ENCODE results near the gene ARHGAP15.

The ARHGAP15 gene

DNA sequence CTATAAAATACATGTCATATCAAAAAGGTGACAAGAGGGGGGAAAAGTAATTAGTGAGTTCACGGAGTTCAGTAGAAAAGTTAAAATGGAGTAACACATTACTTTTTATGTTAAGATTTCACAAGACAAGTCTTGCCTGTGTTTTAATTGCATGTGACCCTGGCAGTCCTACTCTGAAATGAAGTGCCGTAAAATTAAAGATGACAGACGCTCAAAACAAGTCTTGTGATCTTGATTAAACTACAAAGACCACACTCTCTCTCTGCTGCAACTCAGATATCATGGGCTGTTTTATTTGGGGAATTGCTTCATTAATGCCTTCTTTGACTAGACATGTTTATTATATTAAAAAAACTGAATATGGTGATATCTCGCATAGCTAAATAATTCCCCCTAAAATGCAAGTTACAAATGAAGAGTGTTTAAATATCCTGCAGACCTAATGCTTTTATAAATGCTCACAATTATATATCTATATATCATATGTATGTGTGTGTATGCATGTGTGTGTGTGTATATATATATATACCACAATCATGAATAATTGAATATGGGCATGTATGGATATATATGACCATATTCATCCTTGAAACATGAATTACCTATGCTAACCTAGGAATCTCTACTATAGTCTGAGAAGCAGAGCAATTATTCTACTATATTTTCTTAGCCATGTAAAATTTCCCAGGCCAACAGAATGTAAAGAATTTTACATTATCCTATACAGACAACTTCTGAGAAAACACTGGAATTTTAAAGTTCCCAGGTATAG, 647.5 kb downstream of the ARHGAP15 start:
- no peak for DNase-seq (ENCODE audit: low read depth)

DNA sequence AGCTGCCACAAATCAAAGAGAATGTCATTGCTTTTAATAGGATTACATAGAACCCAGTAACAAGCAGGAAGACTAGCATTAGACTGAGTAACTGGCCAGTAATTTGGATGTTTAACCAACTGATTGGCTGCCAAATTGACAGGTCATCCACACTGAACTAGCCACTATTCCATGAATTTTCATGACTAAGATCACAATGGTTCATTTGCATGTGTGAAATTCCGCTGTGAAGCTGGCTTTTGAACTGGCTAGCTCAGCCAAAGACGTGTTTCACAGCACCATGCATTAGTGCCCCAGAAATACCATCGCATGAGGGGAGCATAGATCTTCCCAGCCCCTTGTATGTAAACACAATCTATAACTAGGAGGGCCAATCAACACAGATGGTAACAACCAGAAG, 649.8 kb downstream of the ARHGAP15 start:
- no peak for DNase-seq (ENCODE audit: low read depth)

DNA sequence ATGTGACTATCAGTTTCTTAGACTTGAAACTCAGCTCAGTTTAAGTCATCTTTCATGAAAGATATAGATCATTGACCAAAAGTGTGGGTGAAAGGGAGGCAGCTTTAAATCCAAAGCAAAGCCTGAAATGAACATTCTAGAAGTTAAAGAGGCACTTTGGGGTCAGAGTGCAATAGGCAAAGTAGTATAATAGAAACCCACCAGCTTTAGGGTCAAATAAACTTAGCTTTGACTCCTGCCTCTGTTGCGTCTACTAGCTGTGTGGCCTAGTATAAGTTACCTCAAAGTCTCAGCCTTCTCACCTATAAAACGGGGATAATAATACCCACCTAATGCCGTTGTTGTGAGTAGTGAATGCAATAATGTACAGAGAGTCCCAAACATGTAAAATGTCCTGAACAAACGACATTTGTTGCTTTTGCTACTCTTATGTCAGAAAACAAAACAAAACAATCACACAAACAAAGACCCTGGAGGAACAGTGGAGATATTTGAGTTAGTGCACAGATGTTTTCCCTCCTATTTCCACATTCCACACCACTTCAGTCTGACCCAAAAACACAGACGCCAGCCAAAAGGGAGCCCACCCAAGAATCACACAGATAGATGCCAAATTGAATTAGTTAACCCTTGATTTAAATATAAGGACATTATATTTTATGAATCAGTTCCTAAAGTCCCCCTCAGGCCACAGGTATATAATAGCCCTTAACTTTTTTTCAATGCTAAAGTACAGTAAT, 657.0 kb downstream of the ARHGAP15 start:
- no peak for DNase-seq (ENCODE audit: low read depth)

DNA sequence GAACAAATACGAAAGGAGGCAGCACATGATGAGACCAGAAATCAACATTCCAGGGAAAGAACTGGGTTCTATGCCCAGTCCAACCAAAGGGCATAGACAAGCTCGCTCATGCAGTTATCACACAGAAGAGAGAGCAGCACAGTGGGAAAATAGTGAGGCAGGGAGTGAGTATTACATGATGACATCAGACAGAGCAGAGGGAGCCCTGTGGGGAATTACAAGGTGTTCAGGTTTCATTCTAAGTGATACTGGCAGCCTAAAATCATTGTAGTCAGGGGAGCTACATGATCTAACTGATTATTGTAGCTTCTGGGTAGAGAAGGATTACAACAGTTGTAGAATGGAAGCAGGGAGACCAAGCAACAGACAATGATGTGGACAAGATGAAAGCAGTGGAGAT, 658.5 kb downstream of the ARHGAP15 start:
- DNase-seq (ENCODE audit: low read depth), result no peak

DNA sequence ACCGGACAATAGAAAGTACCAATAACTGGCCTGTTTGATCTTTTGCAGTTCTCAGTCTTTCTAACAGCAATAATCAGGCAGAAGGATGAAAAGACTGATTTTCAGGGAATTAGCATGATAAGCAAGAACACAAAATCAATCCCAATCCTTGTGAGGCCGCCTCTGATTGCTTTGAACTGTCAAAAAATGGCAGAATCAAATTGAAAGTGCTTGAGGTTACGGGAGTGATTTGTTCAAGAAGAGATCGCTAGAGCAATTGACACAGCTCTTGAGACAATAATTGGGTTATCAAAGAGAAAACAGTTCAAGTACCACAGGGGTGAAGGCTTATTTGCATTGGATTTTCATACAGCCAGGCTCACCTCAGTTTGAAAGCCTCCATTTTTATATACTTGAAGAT, 663.4 kb downstream of the ARHGAP15 start:
- DNase-seq (ENCODE audit: low read depth), result no peak

DNA sequence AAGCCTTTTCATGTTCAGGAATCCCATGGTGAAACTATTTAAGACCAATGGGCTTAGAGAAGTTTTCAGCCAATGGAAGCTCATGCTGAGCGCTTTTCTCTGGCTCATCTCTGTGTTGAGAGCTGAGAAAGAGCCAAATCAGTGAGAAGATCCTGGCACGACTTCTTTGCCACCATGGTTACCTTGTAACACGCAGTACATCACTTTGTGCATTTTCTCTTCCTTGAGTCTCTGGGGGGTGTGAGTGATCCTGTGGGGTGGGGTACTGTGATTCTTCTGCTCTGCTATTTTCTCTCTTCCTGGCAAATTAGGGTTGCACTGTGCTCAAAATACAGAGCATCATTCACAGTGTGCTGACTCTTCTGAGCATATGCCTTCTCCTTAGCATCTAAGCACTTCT, 664.2 kb downstream of the ARHGAP15 start:
- DNase-seq (ENCODE audit: low read depth), result no peak

DNA sequence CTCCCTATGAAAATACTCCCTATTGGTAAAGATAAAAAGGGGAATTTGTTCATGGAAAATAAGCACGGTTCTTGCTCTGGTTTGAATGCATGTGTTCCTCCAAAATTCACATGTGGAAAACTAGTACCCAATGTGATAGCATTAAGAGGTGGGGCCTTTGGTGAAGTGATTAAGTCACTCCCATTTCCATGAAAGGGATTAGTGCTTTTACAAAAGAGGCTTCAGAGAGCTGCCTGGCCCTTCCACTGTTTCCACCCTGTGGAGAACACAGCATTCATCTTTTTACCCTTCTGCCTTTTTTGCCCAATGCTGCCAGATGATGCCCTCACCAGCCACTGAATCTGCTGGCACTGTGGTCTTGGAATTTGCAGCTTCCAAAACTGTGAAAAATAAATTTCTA, 666.8 kb downstream of the ARHGAP15 start:
- DNase-seq (ENCODE audit: low read depth), result no peak

DNA sequence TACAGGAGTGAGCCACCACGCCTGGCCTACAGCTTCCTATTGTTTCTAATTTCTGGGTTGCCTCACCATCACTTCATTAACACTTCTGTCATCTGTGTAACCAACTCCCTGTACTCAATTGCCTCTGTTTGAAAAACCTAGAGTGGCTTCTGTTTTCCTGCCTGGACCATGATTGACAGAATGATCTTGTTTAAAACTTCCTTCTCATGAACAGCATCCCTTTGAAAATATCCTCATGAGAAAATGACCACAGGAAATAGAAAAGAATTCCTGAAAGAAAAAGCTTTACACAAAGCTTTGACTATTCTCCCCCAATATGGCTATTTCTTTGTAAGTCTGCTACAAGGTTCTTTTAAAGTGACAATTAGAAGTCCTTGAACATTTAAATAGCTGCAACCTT, 672.3 kb downstream of the ARHGAP15 start:
- no peak for DNase-seq (ENCODE audit: low read depth)

DNA sequence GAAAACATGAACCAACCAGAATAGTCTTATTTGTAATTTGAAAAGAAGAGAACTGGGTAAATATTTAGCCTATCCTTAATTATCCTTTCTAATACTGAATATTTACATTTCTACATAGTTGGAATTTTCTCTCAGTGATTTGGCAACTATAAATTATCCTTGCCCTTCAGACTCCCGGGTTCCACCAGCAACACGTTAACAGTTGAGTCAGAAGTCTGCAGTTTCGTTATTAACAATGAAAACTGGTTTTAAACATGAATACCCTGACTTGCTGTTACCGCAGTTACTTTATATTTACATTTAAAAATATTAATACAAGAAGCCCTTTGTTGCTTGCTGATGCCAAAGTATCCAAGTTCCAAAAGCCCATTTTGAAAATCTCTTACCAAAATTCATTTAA, 673.0 kb downstream of the ARHGAP15 start:
- no peak for DNase-seq (ENCODE audit: low read depth)

DNA sequence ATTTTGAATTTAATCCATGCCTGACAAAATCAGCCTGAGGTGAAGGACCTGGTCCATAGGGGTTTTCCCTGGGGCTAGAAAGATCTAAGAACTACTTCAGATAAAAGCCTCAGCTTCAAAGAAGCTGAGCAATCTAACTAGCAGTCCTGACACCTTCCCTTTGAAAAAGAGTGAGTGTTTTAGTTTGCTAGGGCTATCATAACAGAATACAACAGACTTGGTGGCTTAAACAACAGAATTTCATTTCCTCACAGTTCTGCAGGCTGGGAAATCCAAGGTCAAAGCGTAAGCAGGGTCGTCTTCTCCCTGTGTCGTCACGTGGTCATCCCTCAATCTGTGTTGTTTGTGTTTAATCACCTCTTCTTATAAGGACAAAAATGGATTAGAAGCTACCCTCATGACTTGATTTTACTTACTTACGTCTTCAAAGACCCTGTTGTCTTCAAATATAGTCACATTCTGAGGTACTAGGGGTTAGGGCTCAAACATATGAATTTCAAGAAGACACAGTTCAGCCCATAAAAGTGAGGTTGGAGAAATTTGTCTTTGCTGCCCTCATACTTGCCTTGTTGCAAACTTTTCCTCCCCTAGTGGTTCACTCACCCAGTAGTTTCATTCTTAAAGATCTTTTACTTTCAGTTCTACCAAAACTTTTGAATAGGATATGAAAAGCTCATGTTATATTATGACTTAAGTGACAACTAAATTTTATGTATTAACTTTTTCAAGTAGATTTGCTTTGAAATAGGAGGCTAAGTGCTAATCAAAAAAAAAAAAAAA, 673.8 kb downstream of the ARHGAP15 start:
- DNase-seq (ENCODE audit: low read depth), result no peak

DNA sequence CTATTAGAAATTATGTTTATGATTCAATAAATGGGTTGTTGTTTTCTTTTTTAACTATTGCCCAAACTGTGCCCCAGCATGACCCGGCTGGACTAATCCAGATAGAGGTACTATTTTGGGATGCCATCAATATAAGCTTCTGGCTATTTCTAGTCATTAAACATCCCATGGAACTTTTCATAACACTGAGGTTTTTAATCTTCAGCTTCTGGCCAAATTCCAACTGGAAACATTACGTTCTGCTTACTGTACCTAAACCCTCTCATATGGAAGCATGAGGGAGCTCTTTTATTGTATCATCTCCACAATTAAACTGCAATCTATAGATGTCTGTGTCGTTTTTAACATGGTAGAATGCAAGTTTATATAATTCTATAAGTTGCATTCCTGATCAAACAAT, 674.7 kb downstream of the ARHGAP15 start:
- no peak for DNase-seq (ENCODE audit: low read depth)

DNA sequence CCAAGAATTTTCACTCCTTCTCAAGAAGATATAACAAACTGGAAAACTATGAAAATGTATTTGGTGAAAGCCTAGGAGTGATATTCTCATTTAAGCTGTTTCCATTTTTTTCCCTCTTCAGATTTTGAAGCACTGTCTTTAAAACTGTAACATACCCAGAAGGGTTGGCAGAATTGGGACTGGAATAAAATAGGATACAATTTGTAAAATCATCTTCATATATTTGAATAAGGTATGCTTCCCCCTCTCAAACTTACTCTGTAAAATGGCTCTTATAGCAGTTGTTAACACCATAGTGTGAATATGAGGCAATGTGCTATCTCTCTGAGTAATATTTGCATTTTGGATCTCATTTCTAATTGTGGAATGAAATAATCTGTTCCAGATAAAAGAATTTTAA, 676.4 kb downstream of the ARHGAP15 start:
- DNase-seq (ENCODE audit: low read depth), result no peak

DNA sequence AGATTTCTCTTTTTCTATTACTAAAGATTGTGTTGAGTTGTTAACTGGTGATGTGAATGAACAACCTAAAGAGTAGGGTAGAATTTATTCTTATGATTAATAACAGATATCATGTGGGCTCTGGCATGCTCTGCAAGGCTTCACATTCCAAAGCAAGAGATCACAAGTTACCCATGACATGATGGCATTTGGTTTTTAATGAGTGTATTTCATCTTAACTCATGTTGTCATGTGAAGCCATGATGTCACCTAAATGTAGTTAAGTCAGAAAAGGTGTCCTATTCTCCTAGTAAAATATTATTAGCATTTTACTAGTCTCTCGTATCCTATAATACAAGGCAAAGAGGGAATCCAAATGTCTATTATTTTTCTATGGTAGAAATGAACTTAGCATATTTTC, 678.0 kb downstream of the ARHGAP15 start:
- DNase-seq (ENCODE audit: low read depth), result no peak

DNA sequence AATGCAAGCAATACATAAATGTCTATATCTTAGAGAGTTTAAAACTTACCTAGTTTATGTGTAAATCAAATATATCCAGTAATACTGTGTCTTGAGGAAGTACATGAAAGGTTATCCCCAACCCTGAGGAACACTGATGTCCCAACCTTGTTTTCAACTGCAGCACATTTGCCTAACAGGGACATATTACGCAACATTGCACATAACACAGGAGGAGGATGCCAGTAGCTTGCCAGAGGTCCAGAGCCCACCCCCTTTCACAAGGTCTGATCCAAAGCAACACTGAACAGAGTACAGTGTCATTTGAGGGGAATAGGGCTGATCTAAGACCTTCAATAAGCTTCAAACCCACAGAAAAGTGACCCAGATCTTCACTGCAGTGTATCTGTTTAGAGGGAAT, 678.5 kb downstream of the ARHGAP15 start:
- DNase-seq (ENCODE audit: low read depth), result no peak

DNA sequence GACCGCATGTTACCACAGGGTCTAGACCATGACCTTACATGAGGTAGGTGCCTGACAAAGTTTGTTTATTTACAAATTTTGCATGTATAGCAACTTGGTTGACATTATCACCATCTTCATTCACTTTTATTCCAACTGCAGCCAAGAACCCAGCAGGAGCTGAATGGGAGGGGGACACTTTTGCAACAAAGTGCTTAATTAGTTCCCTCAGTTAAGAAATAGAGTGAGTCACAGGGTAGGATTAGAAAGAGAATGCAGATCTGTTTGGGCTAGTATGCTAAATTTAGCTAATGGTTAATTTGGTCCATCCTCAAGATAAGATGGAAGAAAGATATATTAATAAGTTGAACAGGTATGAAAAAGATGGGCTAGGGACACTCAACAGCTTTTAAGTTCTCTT, 678.9 kb downstream of the ARHGAP15 start:
- no peak for DNase-seq (ENCODE audit: low read depth)

DNA sequence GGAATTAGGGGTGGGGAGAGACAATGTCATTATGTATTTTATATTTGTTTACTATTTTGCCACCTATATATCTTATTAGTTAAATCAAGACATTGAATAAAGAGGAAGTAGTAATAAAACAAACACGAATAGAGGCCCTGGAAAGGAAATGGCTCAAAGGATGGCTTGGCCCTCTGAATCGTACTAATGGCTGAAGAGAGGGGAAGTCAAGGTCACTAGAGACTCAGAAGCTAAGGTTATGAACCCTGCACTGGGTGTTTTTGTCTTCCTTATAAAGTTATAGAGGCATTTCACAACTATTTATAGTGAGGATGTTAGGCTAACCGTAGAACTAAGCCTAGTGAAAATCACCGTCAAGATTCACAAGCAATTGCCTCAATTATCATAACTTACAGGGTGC, 685.9 kb downstream of the ARHGAP15 start:
- DNase-seq (ENCODE audit: low read depth), result no peak

DNA sequence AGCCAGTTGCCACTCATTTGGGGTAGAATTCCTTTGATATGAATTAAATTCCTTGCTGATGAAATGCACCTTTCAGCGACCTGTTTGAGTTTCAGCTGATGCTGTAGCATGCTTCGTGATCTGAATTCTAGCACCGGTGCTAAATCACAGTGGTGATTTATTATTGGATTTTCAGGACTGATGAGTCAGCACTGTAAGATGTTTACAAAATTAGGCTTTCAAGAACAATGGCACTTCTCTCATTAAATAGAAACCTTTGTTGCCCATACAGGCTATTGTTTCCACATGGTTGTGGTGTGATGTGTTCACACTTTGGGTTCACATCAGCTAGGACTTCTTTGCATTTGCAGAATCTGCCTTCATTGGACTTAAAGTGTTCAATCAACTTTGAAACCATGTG, 687.7 kb downstream of the ARHGAP15 start:
- no peak for DNase-seq (ENCODE audit: low read depth)

Data from T-helper 22 cell (primary cell).